Measurements from ENCODE around the gene AFF3. TPM values are rescaled to one million over a fixed set of nuclear protein-coding genes. Genes with fewer than 3 reads are reported as not detected.

Gene AFF3
- total and polyA plus RNA-seq, 2 of the 8 experiments (the other 6 are each of a cell fraction or from before 2014, with no cell fraction given): 0.27 to 3.0 TPM

DNA sequence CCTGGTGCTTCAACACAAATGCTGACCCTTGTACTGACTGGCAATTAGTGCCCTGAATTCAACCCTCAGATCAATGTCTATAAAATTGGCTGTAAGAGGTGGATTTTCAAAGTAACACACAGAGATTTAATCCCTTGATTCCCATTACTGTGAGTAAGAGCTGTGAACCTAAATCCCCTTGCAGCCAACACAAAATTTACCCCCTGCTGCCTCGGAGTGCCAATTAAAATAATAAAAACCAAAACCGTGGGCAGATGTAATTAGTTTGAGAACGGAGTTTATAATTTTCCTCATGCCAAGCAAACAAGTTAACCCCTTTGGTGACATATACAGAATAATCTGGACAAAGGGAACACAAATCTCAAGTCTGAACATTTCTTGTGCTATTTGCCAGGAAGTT is 596.8 kb downstream of the AFF3 start:
- 78% methylated on average over 3 of the region's 3 CpGs; no CpG with 5 or more reads in 1 of the 2 experiments for WGBS, 2 experiments (ENCODE audit: extremely low coverage in 1 of 2, insufficient coverage in 1 of 2, insufficient read length in 1 of 2, insufficient replicate concordance in 2 of 2, low coverage in 1 of 2, low lambda C conversion rate in 2 of 2, missing lambda C conversion rate in 1 of 2)
- Histone ChIP-seq H2AK5ac (ENCODE audit: low read depth, low read length) (no peak overlapping the region), H3K4me3 (ENCODE audit: extremely low read depth in 1 of 4, insufficient read depth in 2 of 4, low read depth in 3 of 4, low read length in 4 of 4) (no peak overlapping the region), H4K20me1 (replicated peaks in 1 of 2; ENCODE audit: control insufficient read depth in 1 of 2, insufficient read depth in 2 of 2, low read length in 2 of 2) (no peaks in the 10 kb centered on the region), H3K14ac (ENCODE audit: insufficient read length) (no peak overlapping the region), H3K18ac (ENCODE audit: extremely low read depth, low read length) (no peak overlapping the region), H3K27me3 (replicated peaks in 1 of 4; ENCODE audit: control insufficient read depth in 3 of 4, extremely low read depth in 1 of 4, insufficient read depth in 3 of 4, low read length in 3 of 4) (no peaks in the 10 kb centered on the region), H2AFZ (ENCODE audit: low read length) (no peak overlapping the region), H3K36me3 (ENCODE audit: control insufficient read depth in 2 of 4, insufficient read depth in 4 of 4, low read length in 3 of 4) (no peaks in the 10 kb centered on the region), H3K4me2 (ENCODE audit: insufficient read depth in 1 of 2, low read depth in 2 of 2, low read length in 2 of 2) (no peak overlapping the region), H3K9ac (replicated peaks in 1 of 4; ENCODE audit: extremely low read depth in 1 of 4, low read depth in 3 of 4, low read length in 3 of 4) (no peak overlapping the region), H4K5ac (ENCODE audit: insufficient read length, low read depth, low read length) (no peak overlapping the region), H2BK15ac (ENCODE audit: low read length) (no peak overlapping the region), H3K4ac (replicated peaks; ENCODE audit: insufficient read length, low read depth, low read length) (no peak overlapping the region), H2BK12ac (ENCODE audit: low read depth, low read length) (no peak overlapping the region), H3K56ac (replicated peaks; ENCODE audit: insufficient read length, low read depth, low read length) (no peak overlapping the region), H3K79me1 (ENCODE audit: low read depth, low read length) (no peaks in the 10 kb centered on the region), H3K79me2 (ENCODE audit: control insufficient read depth in 1 of 2, insufficient read depth in 2 of 2, low read length in 2 of 2) (no peaks in the 10 kb centered on the region), H2BK20ac (ENCODE audit: low read length) (no peak overlapping the region), H2BK5ac (ENCODE audit: low read depth, low read length) (no peak overlapping the region), H2BK120ac (replicated peaks; ENCODE audit: low read depth, low read length) (no peak overlapping the region), H3K23ac (ENCODE audit: insufficient read length) (no peak overlapping the region), H3K23me2 (ENCODE audit: low read depth, low read length) (no peaks in the 10 kb centered on the region), H3K4me1 (replicated peaks in 1 of 4; ENCODE audit: control insufficient read depth in 3 of 4, insufficient read depth in 4 of 4, low read length in 3 of 4) (peaks cover 3 to 7% (median 4%) of the 10 kb centered on the region in 4 experiments; a peak in 5 of 7 replicates), H4K91ac (replicated peaks; ENCODE audit: insufficient read length, low read length) (no peak overlapping the region), H3K27ac (ENCODE audit: low read depth, low read length) (no peak overlapping the region), H3K9me3 (ENCODE audit: insufficient read depth in 2 of 2, low read depth in 1 of 2, low read length in 1 of 2) (no peaks in the 10 kb centered on the region), H4K8ac (ENCODE audit: extremely low read depth, insufficient read depth, low read length) (no peak overlapping the region)
- no peak for TF ChIP-seq CHD2 (IDR thresholded peaks at IDR 0.05; ENCODE audit: low read length)
- no peak for TF ChIP-seq SRF (IDR thresholded peaks at IDR 0.05; ENCODE audit: low read depth, low read length)
- no peak for TF ChIP-seq KDM4A (IDR thresholded peaks at IDR 0.05; ENCODE audit: low read depth, low read length, severe bottlenecking)
- no peak for TF ChIP-seq RFX5 (IDR thresholded peaks at IDR 0.05; ENCODE audit: borderline replicate concordance, low read depth, low read length)
- TF ChIP-seq POLR2AphosphoS5 (IDR thresholded peaks at IDR 0.05; ENCODE audit: low read depth, low read length): no peak
- TF ChIP-seq NRF1 (IDR thresholded peaks at IDR 0.05; ENCODE audit: low read depth, low read length): no peak
- no peak for TF ChIP-seq EZH2 (IDR thresholded peaks at IDR 0.05; ENCODE audit: low read depth, low read length, severe bottlenecking)
- no peak for TF ChIP-seq EGR1 (IDR thresholded peaks at IDR 0.05; ENCODE audit: borderline replicate concordance, low read depth, low read length)
- TF ChIP-seq BACH1 (IDR thresholded peaks at IDR 0.05; ENCODE audit: low read length): no peak
- no peak for TF ChIP-seq KDM5A (IDR thresholded peaks at IDR 0.05; ENCODE audit: low read length)
- TF ChIP-seq TEAD4 (IDR thresholded peaks at IDR 0.05; ENCODE audit: low read depth, low read length): no peak
- TF ChIP-seq FOSL1 (IDR thresholded peaks at IDR 0.05; ENCODE audit: insufficient read depth, low read depth, low read length): no peak
- TF ChIP-seq, protein P1, sequence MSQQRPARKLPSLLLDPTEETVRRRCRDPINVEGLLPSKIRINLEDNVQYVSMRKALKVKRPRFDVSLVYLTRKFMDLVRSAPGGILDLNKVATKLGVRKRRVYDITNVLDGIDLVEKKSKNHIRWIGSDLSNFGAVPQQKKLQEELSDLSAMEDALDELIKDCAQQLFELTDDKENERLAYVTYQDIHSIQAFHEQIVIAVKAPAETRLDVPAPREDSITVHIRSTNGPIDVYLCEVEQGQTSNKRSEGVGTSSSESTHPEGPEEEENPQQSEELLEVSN (IDR thresholded peaks at IDR 0.05): no peak
- no peak for TF ChIP-seq GABPA (IDR thresholded peaks at IDR 0.05; ENCODE audit: borderline replicate concordance, insufficient read depth, low read length)
- TF ChIP-seq SUZ12 (IDR thresholded peaks at IDR 0.05; ENCODE audit: low read length): no peak
- POLR2A ChIA-PET (ENCODE audit: partially characterized antibody): no interaction called here
- CTCF ChIA-PET (ENCODE audit: partially characterized antibody): no interaction called here
- FAIRE-seq (no peak), DNase-seq (ENCODE audit: low read depth in 1 of 2, low spot score in 2 of 2) (no peak)
